Fibroblast of lung (primary cell): ENCODE measurements around the gene TPMT. TPM values are rescaled to one million over a fixed set of nuclear protein-coding genes. Genes with fewer than 3 reads are reported as not detected.

Source experiments
- DNase-seq, 2 donors: peaks; one replicate each; pipeline versions ENCODE4 v3.0.0 to v3.0.0-alpha.2; 2010; ENCODE audit warnings: low read depth in 2 of 2
- H2AFZ ChIP-seq: 2 replicates; pipeline ENCODE4 v1.5.1; 2012; ENCODE audit warnings: low read length, control low read depth, inconsistent platforms
- H3K27ac ChIP-seq: 2 replicates; pipeline ENCODE4 v1.5.1; 2011; ENCODE audit warnings: low read length, control low read depth; ENCODE audit not compliant: insufficient read depth
- H3K27me3 ChIP-seq: 2 replicates; pipeline ENCODE4 v1.5.1; 2011; ENCODE audit warnings: mild to moderate bottlenecking, low read length; ENCODE audit not compliant: control insufficient read depth, insufficient read depth
- H3K36me3 ChIP-seq: 2 replicates; pipeline ENCODE4 v1.5.1; 2011; ENCODE audit warnings: low read length; ENCODE audit not compliant: control insufficient read depth, insufficient read depth
- H3K4me1 ChIP-seq: 2 replicates; pipeline ENCODE4 v1.5.1; 2011; ENCODE audit warnings: low read length; ENCODE audit not compliant: control insufficient read depth, insufficient read depth; ENCODE audit errors: extremely low read depth
- H3K4me2 ChIP-seq: 2 replicates; pipeline ENCODE4 v1.5.1; 2011; ENCODE audit warnings: low read length, control low read depth; ENCODE audit not compliant: insufficient read depth; ENCODE audit errors: extremely low read depth
- H3K4me3 ChIP-seq, 4 experiments: fragments of 200-600 bp in 1 of 4; sonication (generic) in 1 of 4; replicated peaks in 1 of 4; 2 replicates each; pipeline ENCODE4 v1.5.1; 2011 to 2016; ENCODE audit warnings: low read length in 4 of 4, low read depth in 3 of 4, mild to moderate bottlenecking in 3 of 4, control low read depth in 2 of 4, inconsistent platforms in 1 of 4, mixed read lengths in 1 of 4; ENCODE audit not compliant: insufficient read depth in 1 of 4; ENCODE audit errors: control extremely low read depth in 1 of 4
- H3K79me2 ChIP-seq: 2 replicates; pipeline ENCODE4 v1.5.1; 2012; ENCODE audit warnings: mild to moderate bottlenecking, low read length, inconsistent platforms; ENCODE audit not compliant: control insufficient read depth, insufficient read depth
- H3K9ac ChIP-seq: 2 replicates; pipeline ENCODE4 v1.5.1; 2011; ENCODE audit warnings: mild to moderate bottlenecking, low read length, control low read depth; ENCODE audit not compliant: insufficient read depth
- H3K9me3 ChIP-seq: 2 replicates; pipeline ENCODE4 v1.5.1; 2012; ENCODE audit warnings: low read depth, low read length; ENCODE audit not compliant: control insufficient read depth, insufficient read depth
- H4K20me1 ChIP-seq: 2 replicates; pipeline ENCODE4 v1.5.1; 2011; ENCODE audit warnings: low read length; ENCODE audit not compliant: control insufficient read depth, insufficient read depth; ENCODE audit errors: extremely low read depth
- EZH2 ChIP-seq: IDR thresholded peaks from 2 replicates; pipeline ENCODE4 v1.5.1; 2012; ENCODE audit warnings: low read length, control low read depth, mild to moderate bottlenecking; ENCODE audit errors: missing control alignments
- polyA plus RNA-seq, 2 donors: library from polyadenylated mRNA; depleted of rRNA in 1 of 2; stranded (reverse) in 1 of 2; unstranded in 1 of 2; fragments of >200 nt; gene quantifications; 2 replicates each; pipeline ENCODE4 v1.2.1, GENCODE V29; 2011 to 2012; ENCODE audit warnings: missing spikeins in 1 of 2
- total RNA-seq: library from RNA; depleted of rRNA; stranded (reverse); fragments of >200 nt; gene quantifications from 2 replicates; pipeline ENCODE4 v1.2.1, GENCODE V29; 2014
- TF ChIP-seq, protein P1 (sequence below), 2 donors: IDR thresholded peaks in 1 of 2; conservative IDR thresholded peaks in 1 of 2; 1 replicate in 1 of 2; 2 replicates in 1 of 2; pipeline ENCODE4 v1.5.1; 2011 to 2012; ENCODE audit warnings: low read length in 2 of 2, control low read depth in 1 of 2, inconsistent platforms in 1 of 2, low read depth in 1 of 2, mild to moderate bottlenecking in 1 of 2

TPMT gene
- total and polyA plus RNA-seq, 2 donors (not counting 1 experiment from before 2014, with no cell fraction given) = 17.5 to 20.2 TPM

DNA sequence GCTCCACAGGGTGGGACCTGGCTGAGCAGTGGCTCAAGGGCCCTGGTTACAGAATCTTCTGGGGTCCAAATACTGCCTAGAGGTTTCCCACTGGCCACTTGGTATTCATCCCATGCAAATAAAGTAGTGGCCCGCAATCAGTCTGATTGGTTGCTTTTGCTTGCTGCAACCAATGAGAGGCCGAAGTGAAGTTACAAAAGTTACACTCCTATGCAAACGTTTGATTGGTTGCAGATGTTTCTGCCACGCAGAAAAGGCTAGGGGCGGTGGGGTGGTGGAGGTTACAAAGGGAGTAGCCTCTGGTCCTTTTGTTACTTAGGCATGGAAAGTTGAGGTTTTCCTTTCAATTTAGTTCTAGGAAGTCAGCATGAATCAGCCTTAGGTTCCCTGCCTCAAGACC, 28.8 kb downstream of the TPMT start:
- TF ChIP-seq, protein P1, sequence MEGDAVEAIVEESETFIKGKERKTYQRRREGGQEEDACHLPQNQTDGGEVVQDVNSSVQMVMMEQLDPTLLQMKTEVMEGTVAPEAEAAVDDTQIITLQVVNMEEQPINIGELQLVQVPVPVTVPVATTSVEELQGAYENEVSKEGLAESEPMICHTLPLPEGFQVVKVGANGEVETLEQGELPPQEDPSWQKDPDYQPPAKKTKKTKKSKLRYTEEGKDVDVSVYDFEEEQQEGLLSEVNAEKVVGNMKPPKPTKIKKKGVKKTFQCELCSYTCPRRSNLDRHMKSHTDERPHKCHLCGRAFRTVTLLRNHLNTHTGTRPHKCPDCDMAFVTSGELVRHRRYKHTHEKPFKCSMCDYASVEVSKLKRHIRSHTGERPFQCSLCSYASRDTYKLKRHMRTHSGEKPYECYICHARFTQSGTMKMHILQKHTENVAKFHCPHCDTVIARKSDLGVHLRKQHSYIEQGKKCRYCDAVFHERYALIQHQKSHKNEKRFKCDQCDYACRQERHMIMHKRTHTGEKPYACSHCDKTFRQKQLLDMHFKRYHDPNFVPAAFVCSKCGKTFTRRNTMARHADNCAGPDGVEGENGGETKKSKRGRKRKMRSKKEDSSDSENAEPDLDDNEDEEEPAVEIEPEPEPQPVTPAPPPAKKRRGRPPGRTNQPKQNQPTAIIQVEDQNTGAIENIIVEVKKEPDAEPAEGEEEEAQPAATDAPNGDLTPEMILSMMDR (conservative IDR thresholded peaks at IDR 0.05 in 1 of 2, IDR thresholded peaks at IDR 0.05 in 1 of 2; ENCODE audit: low read depth in 1 of 2, low read length in 2 of 2) = no peak
- no peak for TF ChIP-seq EZH2
- Histone ChIP-seq H3K27me3 (no peaks in the 10 kb centered on the region), H3K9me3 (no peaks in the 10 kb centered on the region), H4K20me1 (no peaks in the 10 kb centered on the region), H3K27ac (no peak overlapping the region), H3K79me2 (no peaks in the 10 kb centered on the region), H3K36me3 (no peaks in the 10 kb centered on the region), H3K4me3 (no peak overlapping the region), H2AFZ (peak overlapping the region; percentile 10), H3K9ac (no peak overlapping the region), H3K4me2 (no peak overlapping the region), H3K4me1 (peaks cover 4% of the 10 kb centered on the region)
- DNase-seq = peak; percentile 5 to 15

DNA sequence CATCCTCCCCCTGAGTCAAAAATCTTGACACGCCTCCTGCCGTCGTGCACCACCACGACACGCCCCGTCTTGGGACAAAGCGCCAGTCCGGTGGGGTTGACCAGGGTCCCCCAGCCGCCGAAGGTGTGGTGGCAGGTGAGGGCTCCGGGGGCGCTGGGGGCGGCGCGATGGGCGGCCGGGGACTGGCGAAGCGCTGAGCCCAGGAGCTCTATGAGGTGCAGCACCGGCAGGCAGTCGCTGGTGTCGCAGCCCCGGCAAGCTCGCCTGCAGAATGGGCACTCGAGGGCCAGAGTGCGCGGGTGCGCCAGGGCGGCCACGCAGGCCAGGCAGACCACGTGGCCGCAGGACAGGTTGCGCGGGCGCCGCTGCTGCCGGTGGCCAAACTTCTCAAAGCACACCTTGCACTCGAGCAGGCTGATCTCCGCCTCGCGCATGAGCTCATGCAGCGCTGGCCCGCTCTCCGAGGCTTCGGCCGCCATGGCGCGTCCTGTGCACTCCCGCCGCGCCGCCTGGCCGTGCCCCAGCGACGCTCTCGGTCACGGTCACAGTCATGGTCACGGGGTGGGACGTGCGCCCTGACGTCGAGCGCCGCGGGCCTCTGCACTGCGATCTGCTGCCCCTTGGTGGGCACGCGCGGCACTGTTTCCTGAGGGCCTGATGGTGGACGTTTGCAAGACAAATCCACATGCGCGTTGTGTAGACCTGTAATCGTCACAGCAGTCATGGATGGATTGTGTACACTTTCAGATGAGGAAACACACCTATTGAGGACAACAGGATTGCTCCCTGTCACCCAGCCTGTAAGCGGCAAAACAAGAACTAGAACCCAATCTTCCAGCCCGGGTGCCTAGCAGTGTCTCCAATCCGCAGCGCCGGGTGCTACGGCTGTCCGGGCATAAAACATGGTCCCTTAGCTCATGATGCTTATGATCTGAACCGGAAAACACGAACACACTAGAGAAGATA, 32.5 kb downstream of the TPMT start, which contains the start of gene NHLRC1:
NHLRC1 (minus strand) TSS at position 550 of the 966 bp plus-strand sequence; CDS start at position 479, 71 bp downstream.
- Histone ChIP-seq H3K4me2 (peak within 1 kb of the TSS; percentile 86), H3K4me1 (peaks cover 4% of the 10 kb centered on the region), H3K27me3 (no peaks in the 10 kb centered on the region), H3K9me3 (no peaks in the 10 kb centered on the region), H2AFZ (peak within 1 kb of the TSS; percentile 94), H3K79me2 (no peaks in the 10 kb centered on the region), H3K4me3 (peak within 1 kb of the TSS; percentile 37 to 60 (median 54)), H3K36me3 (no peaks in the 10 kb centered on the region), H3K27ac (peak within 1 kb of the TSS; percentile 44), H3K9ac (peak within 1 kb of the TSS; percentile 48), H4K20me1 (no peaks in the 10 kb centered on the region)
- TF ChIP-seq EZH2 = no peak
- TF ChIP-seq, protein P1 (conservative IDR thresholded peaks at IDR 0.05 in 1 of 2, IDR thresholded peaks at IDR 0.05 in 1 of 2; ENCODE audit: low read depth in 1 of 2, low read length in 2 of 2) = peak; percentile 88 to 89
- DNase-seq = peak; percentile 84 to 89

DNA sequence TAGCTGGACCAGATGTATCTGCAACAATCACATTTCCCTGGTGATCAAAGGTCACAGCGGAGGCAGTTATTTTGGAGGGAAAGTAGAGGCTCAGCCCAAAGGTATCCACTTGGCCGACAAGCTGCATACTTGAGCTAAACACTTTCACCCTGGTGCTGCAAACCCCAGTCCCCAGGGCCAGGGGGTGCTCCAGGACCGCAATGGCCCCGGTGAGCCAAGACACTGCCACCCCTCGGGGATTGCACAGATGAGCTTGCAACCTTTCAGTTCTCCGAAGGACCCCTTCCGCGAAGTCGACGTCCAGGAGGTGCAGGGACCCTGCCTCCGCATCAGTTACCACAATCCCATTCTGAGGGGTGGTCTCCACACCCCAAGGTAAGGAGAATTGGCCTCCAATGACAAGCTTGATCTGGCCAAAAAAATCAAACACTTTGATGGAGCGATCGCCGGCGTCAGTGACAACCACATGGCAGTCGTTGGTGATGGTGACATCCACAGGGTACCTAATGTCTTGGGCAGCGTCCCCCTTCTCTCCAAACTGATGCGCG, 33.2 kb downstream of the TPMT start:
- no peak overlapping the region for H3K27ac ChIP-seq
- H3K9me3 ChIP-seq = no peaks in the 10 kb centered on the region
- H3K79me2 ChIP-seq = no peaks in the 10 kb centered on the region
- peaks cover 4% of the 10 kb centered on the region for H3K4me1 ChIP-seq
- no peak overlapping the region for H3K9ac ChIP-seq
- no peaks in the 10 kb centered on the region for H3K36me3 ChIP-seq
- no peak for DNase-seq
- no peaks in the 10 kb centered on the region for H3K27me3 ChIP-seq
- peak overlapping the region in 1 of 4 experiments; percentile 60 for H3K4me3 ChIP-seq
- no peak overlapping the region for H2AFZ ChIP-seq
- TF ChIP-seq, protein P1 (conservative IDR thresholded peaks at IDR 0.05 in 1 of 2, IDR thresholded peaks at IDR 0.05 in 1 of 2; ENCODE audit: low read depth in 1 of 2, low read length in 2 of 2) = no peak
- TF ChIP-seq EZH2 = no peak
- no peak overlapping the region for H3K4me2 ChIP-seq
- H4K20me1 ChIP-seq = no peaks in the 10 kb centered on the region
